ACC112 (cell line): ENCODE results near the gene NUMA1.

ENCODE experiments used
- H2AFZ ChIP-seq: fragments of 200-600 bp; sonication (generic); one replicate; pipeline ENCODE4 v1.6.0; 2017; ENCODE audit warnings: antibody characterized with exemption, low read length; ENCODE audit not compliant: unreplicated experiment
- H3K27ac ChIP-seq: fragments of 200-600 bp; sonication (generic); 2 replicates; pipeline ENCODE4 v1.5.1; 2014; ENCODE audit warnings: low read depth, mild to moderate bottlenecking, antibody characterized with exemption, low read length, moderate library complexity
- H3K27me3 ChIP-seq: fragments of 200-600 bp; sonication (generic); 2 replicates; pipeline ENCODE4 v1.6.1; 2014; ENCODE audit warnings: mild to moderate bottlenecking, antibody characterized with exemption, low read length, moderate library complexity, mixed read lengths; ENCODE audit not compliant: insufficient read depth
- H3K36me3 ChIP-seq: fragments of 200-600 bp; sonication (generic); 2 replicates; pipeline ENCODE4 v1.6.1; 2016; ENCODE audit warnings: mild to moderate bottlenecking, antibody characterized with exemption, low read length, moderate library complexity, mixed read lengths; ENCODE audit not compliant: insufficient read depth
- H3K4me1 ChIP-seq: fragments of 200-600 bp; sonication (generic); one replicate; pipeline ENCODE4 v1.6.1; 2016; ENCODE audit warnings: low read length, mixed read lengths; ENCODE audit not compliant: insufficient read depth, unreplicated experiment, control insufficient read depth
- H3K4me3 ChIP-seq: fragments of 200-600 bp; sonication (generic); 2 replicates; pipeline ENCODE4 v1.5.1; 2014; ENCODE audit warnings: mild to moderate bottlenecking, low read depth, low read length
- H3K79me2 ChIP-seq: fragments of 200-600 bp; sonication (generic); one replicate; pipeline ENCODE4 v1.6.0; 2016; ENCODE audit warnings: low read length; ENCODE audit not compliant: control insufficient read depth, unreplicated experiment, insufficient read depth

Gene NUMA1

DNA sequence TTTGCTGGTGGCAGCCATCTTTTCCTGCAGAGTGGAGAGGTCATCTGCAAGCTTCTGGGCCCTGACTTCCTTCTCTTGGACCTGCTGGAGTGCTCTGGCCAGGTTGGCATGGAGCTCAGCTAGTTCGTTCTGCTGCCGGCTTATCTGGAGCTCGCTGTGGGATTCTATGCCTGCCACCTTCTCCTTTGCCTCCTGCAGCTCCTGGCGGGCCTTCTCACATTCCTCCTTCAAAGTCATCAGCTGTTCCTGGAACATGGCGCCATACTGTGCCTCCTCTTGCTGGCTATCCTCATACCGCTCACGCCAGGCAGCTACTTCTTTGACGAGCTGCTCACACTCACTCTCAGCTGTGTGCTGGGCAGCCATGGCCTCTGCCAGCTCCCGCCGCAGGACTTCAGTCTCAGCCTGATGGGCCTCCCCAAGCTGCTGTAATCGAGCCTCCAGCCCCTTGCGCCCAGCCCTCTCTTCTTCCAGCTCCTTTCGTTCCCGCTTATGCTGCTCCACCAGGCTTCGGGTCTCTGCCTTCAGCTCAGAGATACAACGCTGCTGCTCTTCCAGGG, 65.5 kb downstream of the NUMA1 start:
- Histone ChIP-seq H3K27ac (no peak overlapping the region), H3K4me1 (peaks cover 5% of the 10 kb centered on the region), H2AFZ (no peak overlapping the region), H3K27me3 (no peaks in the 10 kb centered on the region), H3K79me2 (no peaks in the 10 kb centered on the region), H3K36me3 (peaks cover 36% of the 10 kb centered on the region), H3K4me3 (no peak overlapping the region)

DNA sequence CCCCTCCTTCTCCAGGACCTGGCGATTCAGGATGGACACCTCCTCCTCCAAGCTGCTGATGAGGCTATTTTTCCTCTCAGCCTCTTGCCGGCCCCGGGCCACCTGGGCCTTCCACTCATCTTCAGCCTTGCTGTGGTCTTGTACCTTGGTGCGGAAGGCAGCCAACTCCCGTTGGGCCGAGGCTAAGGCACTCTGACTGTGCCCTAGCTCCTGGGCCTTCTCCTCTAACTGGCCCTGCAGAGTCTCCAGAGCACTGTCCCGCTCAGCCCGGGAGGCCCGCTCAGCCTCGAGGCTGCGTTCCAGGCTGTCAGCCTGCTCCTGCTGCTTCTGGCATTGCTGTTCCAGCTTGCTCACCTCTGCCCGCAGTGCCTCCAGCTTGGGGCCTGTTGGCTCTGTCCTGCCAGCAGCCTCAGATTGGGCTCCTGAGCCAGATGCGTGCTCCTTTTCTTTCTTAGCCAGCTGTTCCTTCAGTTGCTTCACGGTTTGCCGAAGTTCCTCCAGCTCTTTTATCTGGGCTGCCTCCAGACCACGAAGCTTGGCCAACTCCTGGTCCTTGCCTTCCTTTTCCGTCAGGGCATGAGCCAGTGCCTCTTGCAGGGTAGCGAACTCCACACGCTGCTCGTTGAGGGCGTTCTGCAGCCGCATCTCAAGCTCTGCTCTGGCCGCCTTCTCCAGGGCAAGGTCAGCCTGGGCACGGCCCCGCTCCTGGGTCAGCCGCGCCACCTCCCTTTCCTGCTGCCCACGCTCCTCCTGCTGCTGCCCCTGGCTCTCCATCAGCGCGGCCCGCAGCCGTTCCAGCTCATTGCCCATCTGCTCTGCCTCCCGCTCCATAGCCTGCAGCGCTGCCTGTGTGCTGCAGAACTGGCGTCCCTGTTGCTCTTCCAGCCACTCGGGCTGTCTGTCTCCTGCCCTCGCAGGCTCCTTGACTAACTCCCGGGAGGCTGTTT, 66.3 kb downstream of the NUMA1 start:
- no peak overlapping the region for H3K4me3 ChIP-seq
- no peak overlapping the region for H2AFZ ChIP-seq
- peaks cover 5% of the 10 kb centered on the region for H3K4me1 ChIP-seq
- no peaks in the 10 kb centered on the region for H3K79me2 ChIP-seq
- H3K36me3 ChIP-seq: peaks cover 30% of the 10 kb centered on the region
- no peaks in the 10 kb centered on the region for H3K27me3 ChIP-seq
- H3K27ac ChIP-seq: no peak overlapping the region

DNA sequence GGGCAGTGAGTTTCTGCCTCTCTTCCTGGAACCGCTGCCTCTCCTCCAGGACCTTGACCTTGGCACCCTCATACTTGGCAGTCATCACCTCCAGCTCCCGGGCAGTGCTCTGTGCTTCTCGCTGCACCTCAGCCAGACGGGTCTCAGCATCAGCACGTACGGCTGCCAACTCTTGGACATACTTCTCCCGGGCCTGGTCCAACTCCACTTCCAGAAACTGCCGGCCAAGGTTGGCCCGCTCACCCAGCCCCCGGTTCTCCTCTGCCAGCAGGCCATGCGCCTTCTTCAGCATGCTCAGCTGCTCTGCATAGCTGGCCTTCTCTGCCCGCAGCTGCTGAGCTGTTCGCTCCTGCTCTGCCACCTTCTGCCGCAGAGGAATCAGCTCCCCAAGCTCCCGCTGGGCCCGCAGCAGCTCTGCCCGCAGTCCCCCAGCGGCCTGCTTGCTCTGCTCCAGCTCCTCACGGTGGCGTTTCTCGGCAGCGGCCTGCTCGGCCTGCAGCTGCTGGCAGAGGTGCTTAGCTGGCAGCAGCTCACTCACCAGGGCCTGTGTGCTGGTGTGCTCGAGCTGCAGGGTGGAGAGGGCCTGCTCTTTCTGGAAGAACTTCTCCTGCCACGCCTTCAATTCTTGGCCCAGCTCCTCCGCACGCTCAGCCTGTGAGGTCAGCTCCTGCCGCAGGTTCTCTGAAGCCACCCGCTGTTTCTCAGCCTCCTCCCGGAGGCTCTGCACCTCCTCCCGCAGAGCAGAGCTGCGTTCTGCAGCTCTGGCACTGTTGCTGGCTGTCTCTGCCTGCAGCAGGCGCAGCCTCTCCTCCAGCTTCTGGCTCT, 67.2 kb downstream of the NUMA1 start:
- no peak overlapping the region for H3K4me3 ChIP-seq
- peaks cover 5% of the 10 kb centered on the region for H3K4me1 ChIP-seq
- no peak overlapping the region for H2AFZ ChIP-seq
- H3K27me3 ChIP-seq: no peaks in the 10 kb centered on the region
- H3K79me2 ChIP-seq: no peaks in the 10 kb centered on the region
- H3K36me3 ChIP-seq: peaks cover 21% of the 10 kb centered on the region; the same call in 1 of the 2 replicates
- H3K27ac ChIP-seq: no peak overlapping the region

DNA sequence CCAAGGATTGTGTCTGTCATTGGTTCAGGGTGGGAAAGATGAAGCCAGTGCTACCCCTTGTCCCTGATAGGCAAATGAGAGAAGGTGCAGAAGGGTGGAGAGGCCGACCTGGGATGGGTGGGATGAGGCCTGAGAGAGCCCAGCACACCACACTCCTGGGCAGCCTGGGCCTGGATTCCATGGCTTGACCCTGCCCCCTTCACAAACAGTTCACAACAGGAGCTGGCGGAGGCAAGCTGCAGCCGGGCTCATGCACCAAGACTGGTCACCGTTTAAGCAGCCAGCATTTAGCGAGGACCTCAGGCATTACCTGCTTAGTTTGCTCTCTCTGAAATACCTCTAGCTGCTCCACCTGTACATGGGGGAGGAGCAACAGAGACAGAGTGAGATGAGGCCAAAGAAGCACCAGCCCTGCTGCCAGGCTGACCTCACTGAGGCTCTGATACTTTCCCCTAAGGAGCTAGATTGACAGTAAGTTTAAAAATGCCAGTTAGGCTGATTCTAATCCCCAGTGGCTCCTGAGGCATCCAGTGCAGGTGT, 68.2 kb downstream of the NUMA1 start:
- H3K27ac ChIP-seq: no peak overlapping the region

DNA sequence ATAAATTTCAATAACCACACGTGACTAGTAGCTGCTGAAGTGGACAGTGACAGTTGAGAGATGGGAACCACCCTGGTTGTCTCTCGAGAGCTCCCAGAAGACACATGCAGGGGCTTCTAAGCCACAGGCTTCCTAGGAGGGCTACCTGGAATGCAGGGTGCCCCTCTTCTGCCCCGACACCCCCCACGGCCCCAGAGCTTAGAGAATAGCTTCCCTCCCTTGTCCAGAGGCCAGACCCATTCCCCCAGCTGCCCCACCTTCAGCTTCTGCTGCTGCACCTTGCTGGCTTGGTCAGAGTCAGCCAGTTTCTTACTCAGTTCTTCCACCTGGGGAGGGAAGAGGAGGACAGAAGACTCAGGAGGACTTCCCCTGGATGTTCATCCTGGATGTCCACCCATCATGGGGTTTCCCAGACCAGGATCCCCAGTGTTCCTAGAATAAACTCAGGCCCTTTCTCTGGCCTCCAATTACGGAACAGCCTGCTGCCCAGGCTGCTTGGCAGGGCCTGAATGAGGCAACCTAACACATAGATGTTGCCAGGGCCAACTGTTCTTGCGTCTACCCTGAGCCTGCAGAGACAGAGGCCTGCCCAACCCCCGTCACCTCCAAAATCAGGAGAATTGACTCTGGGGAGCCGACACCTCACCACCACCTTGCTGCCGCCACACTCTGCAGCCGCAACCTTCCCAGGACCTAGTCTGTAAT, 69.7 kb downstream of the NUMA1 start:
- Histone ChIP-seq H3K27ac (no peak overlapping the region), H3K4me1 (peaks cover 5% of the 10 kb centered on the region), H2AFZ (no peak overlapping the region), H3K4me3 (no peak overlapping the region), H3K36me3 (peaks cover 17% of the 10 kb centered on the region; the same call in 1 of the 2 replicates), H3K27me3 (no peaks in the 10 kb centered on the region), H3K79me2 (no peaks in the 10 kb centered on the region)

More for the DNA sequence above, 68.2 kb downstream of the NUMA1 start:
- H3K36me3 ChIP-seq: peaks cover 19% of the 10 kb centered on the region; the same call in 1 of the 2 replicates
- H3K27me3 ChIP-seq: no peaks in the 10 kb centered on the region
- no peaks in the 10 kb centered on the region for H3K79me2 ChIP-seq
- H2AFZ ChIP-seq: no peak overlapping the region
- peaks cover 5% of the 10 kb centered on the region for H3K4me1 ChIP-seq
- no peak overlapping the region for H3K4me3 ChIP-seq

DNA sequence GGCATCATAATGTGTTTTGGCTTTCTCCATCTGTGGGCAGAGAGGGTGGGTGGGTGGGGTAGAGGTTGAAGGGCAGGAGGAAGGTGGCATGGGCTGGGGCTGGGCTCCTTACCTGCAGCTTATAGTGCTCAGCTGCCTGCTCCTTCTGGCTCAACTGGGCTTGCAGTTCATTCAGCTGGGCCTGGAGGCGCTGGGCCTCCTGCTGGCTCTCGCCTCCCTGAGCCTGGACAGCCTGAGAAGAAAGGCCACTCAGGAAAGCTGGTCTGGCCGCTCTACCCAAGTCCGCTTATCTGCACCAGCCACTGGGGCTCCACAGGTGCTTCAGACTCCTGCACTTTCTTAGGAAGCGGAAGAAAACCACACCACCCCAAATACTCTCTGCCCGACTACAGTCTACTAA, 71.2 kb downstream of the NUMA1 start:
- Histone ChIP-seq H3K27me3 (no peaks in the 10 kb centered on the region), H2AFZ (no peak overlapping the region), H3K4me3 (no peak overlapping the region), H3K4me1 (peaks cover 5% of the 10 kb centered on the region), H3K27ac (no peak overlapping the region), H3K79me2 (no peaks in the 10 kb centered on the region), H3K36me3 (peaks cover 20% of the 10 kb centered on the region; the same call in 1 of the 2 replicates)

DNA sequence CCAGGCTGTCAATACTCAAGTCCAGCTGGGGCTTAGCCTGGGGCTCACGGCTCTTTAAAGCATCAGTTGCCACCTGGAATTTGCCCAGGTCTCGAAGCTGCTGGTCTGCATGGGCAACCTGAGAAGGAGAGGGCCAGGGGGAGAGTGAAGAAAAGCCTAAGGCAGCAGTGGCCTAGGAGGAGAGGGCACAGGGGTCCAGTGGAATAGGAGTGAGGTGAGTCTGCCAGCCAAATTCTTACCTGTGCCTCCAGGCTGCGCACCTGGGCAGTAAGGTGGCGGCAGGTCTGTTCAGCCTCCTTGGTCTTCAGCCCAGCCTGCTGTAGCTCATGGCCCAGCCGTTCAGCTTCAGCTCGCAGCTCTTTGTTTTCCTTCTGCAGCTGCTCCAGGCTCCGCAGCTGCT, 71.6 kb downstream of the NUMA1 start:
- Histone ChIP-seq H3K4me1 (peaks cover 3% of the 10 kb centered on the region), H2AFZ (no peak overlapping the region), H3K27ac (no peak overlapping the region), H3K27me3 (no peaks in the 10 kb centered on the region), H3K79me2 (no peaks in the 10 kb centered on the region), H3K36me3 (peaks cover 20% of the 10 kb centered on the region; the same call in 1 of the 2 replicates), H3K4me3 (no peak overlapping the region)

DNA sequence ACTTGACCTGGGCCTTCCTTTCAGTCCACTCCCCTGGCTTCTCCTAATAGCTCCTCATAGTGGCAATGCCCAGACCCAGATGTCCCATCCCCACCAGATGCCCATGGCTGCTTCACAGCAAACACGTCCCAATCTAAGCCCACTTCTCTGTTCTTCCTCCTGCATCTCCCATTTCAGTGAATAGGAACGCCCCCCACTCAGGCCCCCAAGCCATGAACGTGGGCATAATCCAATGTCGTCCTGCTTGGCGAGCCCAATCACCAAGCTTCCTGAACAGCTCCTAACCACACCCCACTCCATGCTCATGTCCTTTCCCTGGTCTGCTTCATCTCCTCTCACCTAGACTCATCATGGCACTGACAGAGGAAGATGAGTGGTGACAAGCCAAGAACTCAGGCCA, 72.8 kb downstream of the NUMA1 start:
- Histone ChIP-seq H3K36me3 (peaks cover 20% of the 10 kb centered on the region; the same call in 1 of the 2 replicates), H3K79me2 (no peaks in the 10 kb centered on the region), H3K4me3 (no peak overlapping the region), H3K4me1 (no peaks in the 10 kb centered on the region), H2AFZ (no peak overlapping the region), H3K27ac (no peak overlapping the region), H3K27me3 (no peaks in the 10 kb centered on the region)

DNA sequence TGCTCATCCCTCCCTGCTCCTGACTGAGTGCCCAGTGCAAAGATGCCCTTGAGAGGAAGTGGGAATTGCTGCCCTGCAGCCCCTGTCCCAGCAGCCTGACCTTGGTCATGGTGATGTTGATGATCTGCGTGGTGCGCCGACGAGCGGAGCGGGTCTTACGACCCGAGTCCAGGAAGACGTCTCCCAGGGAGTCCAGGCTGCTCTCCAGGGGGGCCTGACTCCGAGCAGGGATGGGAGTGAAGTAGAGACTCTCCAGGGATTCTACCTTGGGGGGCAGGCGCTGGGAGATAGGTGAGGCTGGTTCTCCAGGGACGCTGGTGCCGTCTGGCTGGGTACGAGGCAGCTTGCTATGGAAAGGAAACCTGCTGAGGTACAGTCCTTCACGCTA, 73.3 kb downstream of the NUMA1 start:
- no peak overlapping the region for H3K27ac ChIP-seq
- H3K79me2 ChIP-seq: no peaks in the 10 kb centered on the region
- no peaks in the 10 kb centered on the region for H3K27me3 ChIP-seq
- H3K4me3 ChIP-seq: no peak overlapping the region
- H2AFZ ChIP-seq: no peak overlapping the region
- peaks cover 15% of the 10 kb centered on the region; the same call in 1 of the 2 replicates for H3K36me3 ChIP-seq
- no peaks in the 10 kb centered on the region for H3K4me1 ChIP-seq
